Tibial nerve (tissue), 4 donors: Measurements from ENCODE around the gene RFX7.
"Not testable (repeated sequence)": the region's sequence is repeated elsewhere in the genome, so short reads cannot be mapped to it uniquely, and the experiment has no call there.

ENCODE experiments used
- EP300 ChIP-seq, 2 donors: sonication (generic); formaldehyde crosslinking; IDR thresholded peaks; one replicate each; pipeline ENCODE4 v1.6.1; 2017; ENCODE audit warnings: antibody characterized with exemption in 2 of 2, mild to moderate bottlenecking in 1 of 2
- POLR2A ChIP-seq, 2 donors: fragments of 450-650 bp; IDR thresholded peaks; one replicate each; pipeline ENCODE4 v1.6.1; 2017; ENCODE audit warnings: antibody characterized with exemption in 2 of 2, mild to moderate bottlenecking in 2 of 2, moderate library complexity in 2 of 2
- TF ChIP-seq, protein P1 (sequence below), 5 experiments: fragments of 200-600 bp in 3 of 5; fragments of 450-650 bp in 2 of 5; sonication (generic) in 3 of 5; IDR thresholded peaks; one replicate each; pipeline ENCODE4 v1.5.1; 2016 to 2019; ENCODE audit warnings: antibody characterized with exemption in 5 of 5, mild to moderate bottlenecking in 3 of 5, moderate library complexity in 2 of 5

GRCh38 chr15:56266465-56266864 lies 22.8 kb upstream of the RFX7 start:
- TF ChIP-seq, protein P1, sequence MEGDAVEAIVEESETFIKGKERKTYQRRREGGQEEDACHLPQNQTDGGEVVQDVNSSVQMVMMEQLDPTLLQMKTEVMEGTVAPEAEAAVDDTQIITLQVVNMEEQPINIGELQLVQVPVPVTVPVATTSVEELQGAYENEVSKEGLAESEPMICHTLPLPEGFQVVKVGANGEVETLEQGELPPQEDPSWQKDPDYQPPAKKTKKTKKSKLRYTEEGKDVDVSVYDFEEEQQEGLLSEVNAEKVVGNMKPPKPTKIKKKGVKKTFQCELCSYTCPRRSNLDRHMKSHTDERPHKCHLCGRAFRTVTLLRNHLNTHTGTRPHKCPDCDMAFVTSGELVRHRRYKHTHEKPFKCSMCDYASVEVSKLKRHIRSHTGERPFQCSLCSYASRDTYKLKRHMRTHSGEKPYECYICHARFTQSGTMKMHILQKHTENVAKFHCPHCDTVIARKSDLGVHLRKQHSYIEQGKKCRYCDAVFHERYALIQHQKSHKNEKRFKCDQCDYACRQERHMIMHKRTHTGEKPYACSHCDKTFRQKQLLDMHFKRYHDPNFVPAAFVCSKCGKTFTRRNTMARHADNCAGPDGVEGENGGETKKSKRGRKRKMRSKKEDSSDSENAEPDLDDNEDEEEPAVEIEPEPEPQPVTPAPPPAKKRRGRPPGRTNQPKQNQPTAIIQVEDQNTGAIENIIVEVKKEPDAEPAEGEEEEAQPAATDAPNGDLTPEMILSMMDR (IDR thresholded peaks at IDR 0.05), result not testable (repeated sequence)
- not testable (repeated sequence) for TF ChIP-seq POLR2A, EP300 (IDR thresholded peaks at IDR 0.05)
